K562 (cell line): Measurements from ENCODE around the gene FARSA. TPM values are rescaled to one million over a fixed set of nuclear protein-coding genes. Genes with fewer than 3 reads are reported as not detected.

Experiments
- ATF7 ChIP-seq: fragments of 450-650 bp; IDR thresholded peaks from 2 replicates; pipeline ENCODE4 v1.7.1; 2014; ENCODE audit warnings: mild to moderate bottlenecking, moderate library complexity
- E2F4 ChIP-seq: sonication (generic); formaldehyde crosslinking; IDR thresholded peaks from 2 replicates; pipeline ENCODE4 v1.8.0; 2022; ENCODE audit warnings: mild to moderate bottlenecking, low read depth, missing genetic modification reagents
- JUN ChIP-seq, 2 experiments: sonication (generic) in 1 of 2; formaldehyde crosslinking in 1 of 2; IDR thresholded peaks; 2 replicates each; pipeline versions ENCODE4 v1.6.1 to v1.8.0; 2012 to 2022; ENCODE audit warnings: borderline replicate concordance in 2 of 2, mild to moderate bottlenecking in 2 of 2, improper control_type of control experiment in 1 of 2, low read depth in 1 of 2, low read length in 1 of 2, missing genetic modification reagents in 1 of 2
- KLF6 ChIP-seq: fragments of 250-450 bp; sonication (Bioruptor Pico); IDR thresholded peaks from 2 replicates; pipeline ENCODE4 v1.4.0; 2020; ENCODE audit warnings: mild to moderate bottlenecking, moderate library complexity, borderline replicate concordance
- NFIC ChIP-seq: fragments of 450-650 bp; IDR thresholded peaks from 2 replicates; pipeline ENCODE4 v1.6.1; 2017; ENCODE audit warnings: mild to moderate bottlenecking, inconsistent platforms
- POLR2AphosphoS2 ChIP-seq: IDR thresholded peaks from 2 replicates; pipeline ENCODE4 v1.6.1; 2012; ENCODE audit warnings: low read length, improper control_type of control experiment
- RAD21 ChIP-seq, 2 experiments: fragments of 250-450 bp in 1 of 2; fragments of 450-650 bp in 1 of 2; sonication (Bioruptor Pico) in 1 of 2; formaldehyde crosslinking in 1 of 2; IDR thresholded peaks in 1 of 2; conservative IDR thresholded peaks in 1 of 2; 2 replicates each; pipeline versions ENCODE4 v1.4.0 to v1.8.0; 2020 to 2022; ENCODE audit warnings: mild to moderate bottlenecking in 2 of 2, moderate library complexity in 1 of 2
- RBM15 ChIP-seq: fragments of 200-400 bp; formaldehyde crosslinking; IDR thresholded peaks from 2 replicates; pipeline ENCODE4 v1.6.1; 2018; ENCODE audit warnings: mild to moderate bottlenecking, low read length, moderate library complexity; ENCODE audit not compliant: insufficient read depth
- RFX5 ChIP-seq: IDR thresholded peaks from 2 replicates; pipeline ENCODE4 v1.6.1; 2011; ENCODE audit warnings: low read depth, mild to moderate bottlenecking, improper control_type of control experiment, low read length
- SRF ChIP-seq, 2 experiments: fragments of 250-450, 450-650 bp in 1 of 2; sonication (Bioruptor Pico) in 1 of 2; sonication (generic) in 1 of 2; formaldehyde crosslinking; IDR thresholded peaks; 2 replicates each; pipeline versions ENCODE4 v1.5.0 to v1.5.1; 2020 to 2022; ENCODE audit warnings: mild to moderate bottlenecking in 1 of 2, missing genetic modification reagents in 1 of 2
- SRSF1 ChIP-seq: fragments of 200-400 bp; formaldehyde crosslinking; IDR thresholded peaks from 2 replicates; pipeline ENCODE4 v1.6.1; 2017; ENCODE audit warnings: mild to moderate bottlenecking, low read depth, low read length, moderate library complexity
- TOE1 ChIP-seq, 2 experiments: fragments of 450-650 bp in 1 of 2; sonication (generic) in 1 of 2; formaldehyde crosslinking in 1 of 2; IDR thresholded peaks; 2 replicates each; pipeline versions ENCODE4 v1.7.1 to v1.8.0; 2016 to 2022; ENCODE audit warnings: borderline replicate concordance in 2 of 2, mild to moderate bottlenecking in 2 of 2, antibody characterized with exemption in 1 of 2, inconsistent platforms in 1 of 2, low read depth in 1 of 2, missing genetic modification reagents in 1 of 2, moderate library complexity in 1 of 2
- TRIM24 ChIP-seq, 2 experiments: fragments of 450-650 bp; IDR thresholded peaks; 2 replicates each; pipeline ENCODE4 v1.6.1; 2016
- ZBED1 ChIP-seq: IDR thresholded peaks from 2 replicates; pipeline ENCODE4 v1.6.1; 2014
- ZBTB1 ChIP-seq: sonication (generic); formaldehyde crosslinking; IDR thresholded peaks from 2 replicates; pipeline ENCODE4 v1.8.1; 2023; ENCODE audit warnings: missing genetic modification reagents, low read depth, mild to moderate bottlenecking, borderline replicate concordance
- ZBTB12 ChIP-seq: fragments of 250-450 bp; sonication (Bioruptor Pico); IDR thresholded peaks from 2 replicates; pipeline ENCODE4 v1.4.0; 2020
- ZNF23 ChIP-seq: fragments of 250-450 bp; sonication (Bioruptor Pico); IDR thresholded peaks from 2 replicates; pipeline ENCODE4 v1.4.0; 2020; ENCODE audit warnings: mild to moderate bottlenecking
- ZNF347 ChIP-seq: fragments of 450-650 bp; formaldehyde crosslinking; IDR thresholded peaks from 2 replicates; pipeline ENCODE4 v1.4.0; 2020; ENCODE audit warnings: low read depth, mild to moderate bottlenecking, moderate library complexity
- ZNF518B ChIP-seq: fragments of 250-450 bp; sonication (Bioruptor Pico); IDR thresholded peaks from 2 replicates; pipeline ENCODE4 v1.5.0; 2021; ENCODE audit warnings: mild to moderate bottlenecking, moderate library complexity
- ZNF764 ChIP-seq: fragments of 250-450 bp; sonication (Bioruptor Pico); IDR thresholded peaks from 2 replicates; pipeline ENCODE4 v1.4.0; 2020; ENCODE audit warnings: low read depth, mild to moderate bottlenecking, moderate library complexity
- ZNF77 ChIP-seq: fragments of 250-450 bp; sonication (Bioruptor Pico); IDR thresholded peaks from 2 replicates; pipeline ENCODE4 v1.5.0; 2020
- polyA plus RNA-seq, 8 experiments: library from polyadenylated mRNA; depleted of rRNA in 4 of 8; stranded (reverse) in 5 of 8; unstranded in 3 of 8; fragments of >200 nt; fragmentation: Nextera tagmentation in 2 of 8; fragmentation: Illumina TruSeq in 1 of 8; extraction: Ambion mirVana in 2 of 8; extraction: Trizol in 1 of 8; gene quantifications; 2 replicates each; pipeline versions ENCODE4 v1.2.1 to v1.2.3, GENCODE V29; 2011 to 2014; ENCODE audit warnings: inconsistent platforms in 1 of 8, missing spikeins in 1 of 8
- total RNA-seq, 7 experiments: library from RNA; depleted of rRNA in 6 of 7; stranded (reverse); fragments of >200 nt in 6 of 7; fragmentation: Illumina TruSeq in 2 of 7; extraction: Trizol in 2 of 7; gene quantifications; 2 replicates each; pipeline versions ENCODE4 v1.2.1 to v1.2.3, GENCODE V29; 2011 to 2021; ENCODE audit warnings: low replicate concordance in 1 of 7

Gene FARSA
- total and polyA plus RNA-seq, 9 of the 15 experiments (the other 6 are each of a cell fraction or from before 2014, with no cell fraction given): 25.2 to 237 (median 89.6) TPM

- TF ChIP-seq RFX5 (no peak), SRSF1 (no peak), ZBTB1 (CRISPR knock-in tag) (no peak), E2F4 (CRISPR knock-in tag) (peak; percentile 88; the same call in 1 of the 2 replicates), ZBTB12 (CRISPR knock-in tag) (peak; percentile 48; the same call in 1 of the 2 replicates), NFIC (peak; percentile 73), SRF (CRISPR knock-in tag; IDR thresholded peaks at IDR 0.05) (peak in 1 of 2 experiments; percentile 31; a peak in 1 of 4 replicates), JUN (IDR thresholded peaks at IDR 0.05; ENCODE audit: borderline replicate concordance, low read depth, low read length) (no peak; the same call in 1 of the 2 replicates), JUN (CRISPR knock-in tag; IDR thresholded peaks at IDR 0.05; ENCODE audit: borderline replicate concordance) (peak; percentile 85; the same call in 1 of the 2 replicates), ZNF23 (CRISPR knock-in tag) (no peak), RAD21 (CRISPR knock-in tag; conservative IDR thresholded peaks at IDR 0.05 in 1 of 2, IDR thresholded peaks at IDR 0.05 in 1 of 2) (no peak), KLF6 (CRISPR knock-in tag) (peak; percentile 26; the same call in 1 of the 2 replicates), POLR2AphosphoS2 (no peak; the same call in 1 of the 2 replicates), ZNF77 (CRISPR knock-in tag) (no peak), ZBED1 (peak; percentile 83; the same call in 1 of the 2 replicates), ATF7 (peak; percentile 73), RBM15 (no peak), TRIM24 (IDR thresholded peaks at IDR 0.05) (no peak), ZNF518B (CRISPR knock-in tag) (no peak), ZNF347 (CRISPR knock-in tag) (no peak), TOE1 (IDR thresholded peaks at IDR 0.05; ENCODE audit: borderline replicate concordance) (peak; percentile 99), TOE1 (CRISPR knock-in tag; IDR thresholded peaks at IDR 0.05; ENCODE audit: borderline replicate concordance, low read depth) (no peak), ZNF764 (no peak)
Observed at GRCh38 chr19:12937927-12938778, 4.6 kb upstream of the FARSA start, which contains the start of gene CALR (continued).
